GM21381 (cell line): ENCODE measurements around the gene APOA5.
A peak's percentile ranks its signal among the peaks of the same experiment; 100 is the strongest.
"Not testable (repeated sequence)": the region's sequence is repeated elsewhere in the genome, so short reads cannot be mapped to it uniquely, and the experiment has no call there.

Source experiments
- ATAC-seq: cut with Tn5 transposase; IDR thresholded peaks from one replicate; pipeline ENCODE4 v1.9.1; 2021; ENCODE audit warnings: mild to moderate bottlenecking, moderate library complexity; ENCODE audit not compliant: unreplicated experiment

Gene APOA5, protein sequence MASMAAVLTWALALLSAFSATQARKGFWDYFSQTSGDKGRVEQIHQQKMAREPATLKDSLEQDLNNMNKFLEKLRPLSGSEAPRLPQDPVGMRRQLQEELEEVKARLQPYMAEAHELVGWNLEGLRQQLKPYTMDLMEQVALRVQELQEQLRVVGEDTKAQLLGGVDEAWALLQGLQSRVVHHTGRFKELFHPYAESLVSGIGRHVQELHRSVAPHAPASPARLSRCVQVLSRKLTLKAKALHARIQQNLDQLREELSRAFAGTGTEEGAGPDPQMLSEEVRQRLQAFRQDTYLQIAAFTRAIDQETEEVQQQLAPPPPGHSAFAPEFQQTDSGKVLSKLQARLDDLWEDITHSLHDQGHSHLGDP

DNA sequence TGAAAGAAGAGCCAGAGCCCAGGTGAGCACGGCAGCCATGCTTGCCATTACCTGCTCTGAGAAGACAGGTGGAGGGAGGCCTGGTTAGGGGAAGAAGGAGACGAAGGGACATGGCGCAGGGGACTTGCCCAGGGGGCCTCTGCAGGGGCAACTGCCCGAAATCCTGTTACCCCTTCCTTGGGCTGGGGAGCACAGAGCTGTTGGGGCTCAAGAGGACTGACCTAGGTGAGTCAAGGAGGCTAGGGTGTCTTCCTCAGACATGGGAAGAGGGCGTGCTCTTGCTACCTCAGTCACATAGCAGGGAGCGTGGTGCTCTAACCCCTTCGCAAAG is at the start of gene APOA5:
TSS of gene APOA5 (minus strand) at position 67 of the 331 bp plus-strand sequence. CDS start at position 48, 19 bp downstream.
- no peak for ATAC-seq

DNA sequence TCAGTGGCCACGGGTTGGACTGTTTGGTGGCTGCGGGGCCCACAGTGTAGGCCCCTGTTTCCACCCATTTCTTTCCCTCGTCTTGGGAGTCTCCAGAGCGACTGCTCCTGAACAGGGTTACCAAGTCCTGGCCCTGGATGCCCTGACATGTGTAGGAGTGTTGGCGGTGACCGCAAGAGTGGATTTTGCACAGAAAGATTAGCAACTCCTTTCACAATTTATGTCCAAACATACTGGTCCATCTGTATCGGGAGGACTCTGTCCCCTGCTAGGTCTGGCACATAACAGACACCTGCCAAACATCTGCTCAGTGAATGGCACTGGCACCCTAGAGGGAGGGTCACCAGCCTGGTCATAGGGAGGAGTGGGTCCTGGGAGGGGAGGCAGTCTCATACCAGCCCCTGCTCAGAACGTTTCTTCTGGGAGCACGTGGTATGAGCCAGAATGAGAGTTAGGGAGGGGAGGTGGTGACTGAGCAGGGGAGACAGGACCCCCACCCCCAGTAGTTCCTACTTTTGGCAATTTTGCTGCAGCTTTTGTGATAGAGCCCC is 49.1 kb upstream of the APOA5 start:
- ATAC-seq: no peak

DNA sequence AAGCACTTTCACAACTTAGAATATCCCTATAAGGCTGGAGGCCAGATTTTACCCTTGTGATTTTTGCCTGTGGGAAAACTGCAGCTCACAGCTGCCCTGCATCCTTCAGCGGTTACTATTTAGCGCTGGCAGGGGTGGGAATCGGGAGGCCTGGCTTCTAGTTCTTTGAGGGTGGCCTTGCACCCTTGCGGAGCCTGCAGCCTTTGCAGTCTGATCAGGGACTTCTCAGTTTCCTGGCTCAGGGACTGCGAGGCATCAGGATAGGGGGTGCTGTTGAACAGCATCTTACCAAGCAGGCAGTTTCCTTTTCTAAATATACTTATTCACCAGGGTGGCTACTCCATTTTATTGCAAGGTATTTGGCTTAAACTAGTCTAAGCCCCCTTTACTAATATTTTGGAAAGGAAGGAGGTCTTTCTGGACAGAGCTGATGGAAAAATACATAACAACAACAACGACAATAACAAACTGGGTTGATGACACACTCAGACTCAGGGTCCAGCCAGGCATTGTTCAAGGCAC is 48.6 kb upstream of the APOA5 start:
- ATAC-seq: no peak

DNA sequence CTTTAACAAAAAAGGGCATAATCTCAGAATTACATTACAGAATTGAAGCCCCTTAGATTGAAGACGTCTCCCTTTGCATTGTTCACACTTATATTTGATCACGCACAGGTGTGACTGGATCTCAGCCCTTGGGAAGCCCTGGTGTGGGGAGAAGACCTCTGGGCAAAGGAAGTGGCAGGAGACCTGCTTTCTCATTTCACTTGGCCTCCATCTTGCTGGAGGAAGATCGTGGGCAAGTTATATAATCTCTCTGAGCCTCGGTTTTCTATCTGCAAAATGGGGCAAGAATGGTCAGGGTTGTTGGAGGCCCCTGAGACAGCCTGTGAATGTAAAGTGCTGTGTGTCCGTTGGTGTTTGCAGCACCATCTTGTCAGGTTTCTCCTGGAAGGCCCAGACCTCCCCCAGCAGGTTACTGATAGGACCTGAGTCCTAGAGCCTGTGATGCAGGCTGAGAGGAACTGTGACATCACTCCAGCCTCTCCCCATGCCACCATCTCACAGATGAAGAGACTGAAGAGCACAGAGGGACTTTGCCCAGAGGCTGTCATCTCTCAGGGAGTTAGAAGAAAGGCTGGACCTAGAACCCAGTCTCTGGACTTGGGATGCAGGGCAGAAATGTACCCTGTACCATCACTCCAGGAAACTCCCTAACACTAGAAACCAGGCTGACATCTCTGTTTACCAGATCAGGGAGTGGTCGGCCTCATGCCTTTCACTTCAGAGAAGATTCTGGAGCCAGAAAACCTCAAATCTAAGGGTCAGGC is 46.8 kb upstream of the APOA5 start:
- no peak for ATAC-seq

DNA sequence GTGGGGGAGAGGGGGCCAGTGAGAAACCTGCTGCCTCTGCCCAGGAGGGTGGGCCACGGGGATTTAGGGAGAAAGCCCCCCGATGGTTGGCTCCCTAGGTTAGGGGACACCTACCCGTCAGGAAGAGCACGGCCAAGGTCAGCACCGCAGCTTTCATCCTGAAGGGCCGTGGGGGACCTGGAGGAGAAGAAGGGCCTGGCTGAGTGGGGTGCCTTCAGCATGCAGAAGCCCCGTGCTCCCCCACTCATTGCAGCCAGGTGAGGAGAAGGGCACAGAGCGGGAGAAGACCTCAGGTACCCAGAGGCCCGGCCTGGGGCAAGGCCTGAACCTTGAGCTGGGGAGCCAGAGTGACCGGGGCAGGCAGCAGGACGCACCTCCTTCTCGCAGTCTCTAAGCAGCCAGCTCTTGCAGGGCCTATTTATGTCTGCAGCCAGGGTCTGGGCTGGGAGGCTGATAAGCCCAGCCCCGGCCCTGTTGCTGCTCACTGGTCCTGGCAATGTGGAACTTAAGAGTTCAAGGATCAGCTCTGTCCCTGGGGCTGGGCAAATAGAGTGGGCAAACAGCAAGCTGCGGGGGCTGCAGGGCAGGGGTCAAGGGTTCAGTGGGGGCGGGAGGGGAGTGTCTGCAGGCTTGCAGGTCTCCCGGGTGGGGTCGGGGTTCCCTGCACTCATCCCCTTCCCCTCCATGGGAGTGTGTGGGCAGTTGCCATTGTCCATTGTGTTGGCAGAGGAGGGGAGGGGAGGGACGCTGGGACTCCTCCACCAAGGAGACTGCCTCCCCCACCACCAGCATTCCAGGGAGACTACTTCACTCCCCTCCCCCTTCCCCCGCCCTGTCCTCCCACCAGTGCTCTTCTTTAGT is 45.8 kb upstream of the APOA5 start, which contains the start of gene APOA1:
TSS of gene APOA1 (minus strand) at position 392 of the 861 bp plus-strand sequence. CDS start at position 157, 235 bp downstream.
- ATAC-seq: no peak

DNA sequence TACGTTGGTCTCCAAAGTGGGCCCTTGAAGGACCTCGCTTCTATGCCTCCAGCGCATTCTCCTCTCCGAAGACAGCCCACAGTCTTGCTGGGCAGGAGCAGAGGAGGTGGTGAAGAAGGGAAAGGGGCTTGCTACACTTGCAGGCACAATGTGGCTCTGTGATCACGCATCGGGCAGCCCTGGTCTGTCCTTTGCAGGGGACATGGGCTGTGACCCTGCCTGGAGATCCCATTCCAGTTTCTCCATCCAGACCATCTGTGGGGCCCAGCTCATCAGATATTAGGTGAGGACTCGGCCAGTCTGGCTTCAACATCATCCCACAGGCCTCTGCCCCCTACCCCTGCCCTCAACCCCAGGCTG is 44.9 kb upstream of the APOA5 start:
- no peak for ATAC-seq

DNA sequence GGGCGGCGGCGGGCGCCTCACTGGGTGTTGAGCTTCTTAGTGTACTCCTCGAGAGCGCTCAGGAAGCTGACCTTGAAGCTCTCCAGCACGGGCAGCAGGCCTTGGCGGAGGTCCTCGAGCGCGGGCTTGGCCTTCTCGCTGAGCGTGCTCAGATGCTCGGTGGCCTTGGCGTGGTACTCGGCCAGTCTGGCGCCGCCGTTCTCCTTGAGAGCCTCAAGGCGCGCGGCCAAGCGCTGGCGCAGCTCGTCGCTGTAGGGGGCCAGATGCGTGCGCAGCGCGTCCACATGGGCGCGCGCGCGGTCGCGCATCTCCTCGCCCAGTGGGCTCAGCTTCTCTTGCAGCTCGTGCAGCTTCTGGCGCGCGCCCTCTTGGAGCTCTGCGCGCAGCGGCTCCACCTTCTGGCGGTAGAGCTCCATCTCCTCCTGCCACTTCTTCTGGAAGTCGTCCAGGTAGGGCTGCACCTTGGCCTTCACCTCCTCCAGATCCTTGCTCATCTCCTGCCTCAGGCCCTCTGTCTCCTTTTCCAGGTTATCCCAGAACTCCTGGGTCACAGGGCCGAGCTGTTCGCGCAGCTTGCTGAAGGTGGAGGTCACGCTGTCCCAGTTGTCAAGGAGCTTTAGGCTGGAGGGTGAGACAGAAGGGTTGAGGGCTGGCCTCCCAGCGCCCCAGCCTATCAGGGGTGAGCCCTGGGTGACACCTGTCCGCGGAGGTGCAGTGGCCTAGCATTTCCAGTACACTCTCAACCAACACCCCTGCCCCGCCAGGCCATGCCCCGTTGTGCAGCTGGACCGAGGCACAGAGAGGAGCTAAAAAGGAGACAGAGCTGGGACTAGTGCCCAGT is 44.3 kb upstream of the APOA5 start:
- ATAC-seq: peak; percentile 84

DNA sequence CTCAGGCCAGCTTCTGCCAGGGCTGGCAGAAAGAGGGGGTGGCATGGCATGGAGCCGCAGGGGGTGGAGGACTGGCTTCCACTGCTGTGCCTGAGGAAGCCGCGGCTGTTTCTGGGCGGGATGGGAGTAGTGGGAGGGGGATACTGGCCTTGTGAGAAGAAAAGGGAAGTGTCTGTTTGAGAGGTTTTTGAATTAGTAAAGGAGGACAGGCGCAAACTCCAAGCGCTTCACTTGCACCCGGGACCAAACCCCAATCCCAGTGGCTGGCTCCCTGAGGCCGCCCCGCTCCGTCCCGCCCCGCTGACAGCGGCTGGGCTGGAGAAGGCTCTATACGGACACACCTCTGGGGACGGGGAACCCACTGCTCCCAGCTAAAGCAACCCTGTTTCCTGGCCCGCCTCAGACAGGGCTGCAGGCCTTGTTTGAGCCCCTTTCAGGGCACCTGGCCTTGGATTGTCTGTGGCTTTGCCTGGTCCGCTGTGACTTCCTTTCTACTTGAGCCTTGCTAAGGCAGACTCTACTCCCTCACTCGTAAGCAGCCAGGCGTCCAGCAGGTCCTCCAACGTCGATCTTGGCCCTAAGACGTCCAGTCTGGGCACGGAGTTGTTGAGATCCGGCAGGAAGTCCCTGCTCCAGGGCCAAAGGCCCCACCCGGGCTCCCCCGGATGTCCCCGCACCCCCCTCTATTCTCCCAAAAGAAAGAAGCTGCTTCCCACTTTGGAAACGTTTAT is 43.5 kb upstream of the APOA5 start:
- ATAC-seq: peak; percentile 18

DNA sequence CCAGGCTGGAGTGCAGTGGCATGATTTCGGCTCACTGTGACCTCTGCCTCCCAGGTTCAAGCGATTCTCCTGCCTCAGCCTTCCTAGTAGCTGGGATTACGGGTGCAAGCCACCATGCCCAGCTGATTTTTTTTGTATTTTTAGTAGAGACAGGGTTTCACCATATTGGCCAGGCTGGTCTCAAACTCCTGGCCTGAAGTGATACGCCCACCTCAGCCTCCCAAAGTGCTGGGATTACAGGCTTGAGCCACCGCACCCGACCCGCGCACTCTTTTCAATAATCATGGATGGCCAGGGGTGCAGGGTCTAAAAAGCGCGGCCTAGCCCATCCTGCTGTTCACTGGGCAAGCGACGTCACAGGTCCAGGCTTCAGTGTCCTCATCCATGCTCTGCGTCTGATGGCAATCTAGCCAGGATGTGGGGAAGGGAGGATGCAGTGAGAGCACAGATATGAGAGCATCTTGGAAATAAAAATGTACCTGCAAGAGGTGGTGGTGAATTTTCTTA is 42.9 kb upstream of the APOA5 start:
- ATAC-seq: not testable (repeated sequence)

DNA sequence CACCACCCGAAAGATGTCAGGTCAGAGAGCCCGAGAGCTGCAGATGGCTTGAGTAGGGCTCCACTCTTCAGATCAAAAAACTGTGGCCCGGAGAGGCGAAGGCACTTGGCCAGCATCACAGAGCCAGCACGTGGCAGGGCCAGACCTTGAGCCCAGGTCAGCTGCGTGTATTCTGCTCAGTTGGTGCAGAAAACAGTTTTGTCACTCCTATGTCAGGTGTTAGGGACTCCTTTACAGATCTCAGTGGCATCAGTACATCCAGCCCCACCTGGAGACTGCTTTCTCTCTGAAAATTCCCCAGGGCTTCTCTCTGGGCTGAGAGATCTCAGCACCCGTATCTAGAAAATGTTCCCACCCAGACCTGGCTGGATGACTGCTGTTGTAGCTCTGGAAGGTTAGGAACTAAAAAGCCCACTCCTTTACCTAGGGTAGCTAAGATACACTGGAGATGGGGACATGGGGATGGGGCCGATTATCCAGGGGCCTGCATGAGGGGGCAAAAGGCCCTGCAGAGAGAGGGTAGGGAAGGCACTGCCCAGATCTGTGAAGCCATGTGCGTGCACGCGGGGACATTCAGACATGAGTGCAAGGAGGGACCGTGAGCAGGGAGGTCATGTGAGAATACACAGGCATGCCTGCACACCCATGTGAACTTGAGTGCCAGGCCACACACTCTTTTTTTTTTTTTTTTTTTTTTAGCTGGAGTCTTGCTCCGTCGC is 42.3 kb upstream of the APOA5 start:
- ATAC-seq: no peak

DNA sequence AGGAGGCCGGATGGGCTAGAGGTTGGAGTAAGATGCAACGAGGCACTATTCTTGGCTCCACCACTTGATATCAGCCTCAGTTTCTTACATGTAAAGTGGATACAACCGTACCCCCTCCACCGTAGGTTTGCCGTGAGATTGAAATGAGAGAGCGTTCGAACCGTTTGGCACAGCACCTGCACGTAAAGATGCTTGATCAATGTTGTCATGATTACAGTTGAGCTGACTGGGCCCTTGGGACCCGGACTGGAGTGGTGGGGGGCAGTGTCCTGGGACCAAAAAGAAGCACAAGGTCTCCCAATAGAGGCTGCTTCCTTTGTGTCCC is 41.8 kb upstream of the APOA5 start:
- ATAC-seq: no peak

DNA sequence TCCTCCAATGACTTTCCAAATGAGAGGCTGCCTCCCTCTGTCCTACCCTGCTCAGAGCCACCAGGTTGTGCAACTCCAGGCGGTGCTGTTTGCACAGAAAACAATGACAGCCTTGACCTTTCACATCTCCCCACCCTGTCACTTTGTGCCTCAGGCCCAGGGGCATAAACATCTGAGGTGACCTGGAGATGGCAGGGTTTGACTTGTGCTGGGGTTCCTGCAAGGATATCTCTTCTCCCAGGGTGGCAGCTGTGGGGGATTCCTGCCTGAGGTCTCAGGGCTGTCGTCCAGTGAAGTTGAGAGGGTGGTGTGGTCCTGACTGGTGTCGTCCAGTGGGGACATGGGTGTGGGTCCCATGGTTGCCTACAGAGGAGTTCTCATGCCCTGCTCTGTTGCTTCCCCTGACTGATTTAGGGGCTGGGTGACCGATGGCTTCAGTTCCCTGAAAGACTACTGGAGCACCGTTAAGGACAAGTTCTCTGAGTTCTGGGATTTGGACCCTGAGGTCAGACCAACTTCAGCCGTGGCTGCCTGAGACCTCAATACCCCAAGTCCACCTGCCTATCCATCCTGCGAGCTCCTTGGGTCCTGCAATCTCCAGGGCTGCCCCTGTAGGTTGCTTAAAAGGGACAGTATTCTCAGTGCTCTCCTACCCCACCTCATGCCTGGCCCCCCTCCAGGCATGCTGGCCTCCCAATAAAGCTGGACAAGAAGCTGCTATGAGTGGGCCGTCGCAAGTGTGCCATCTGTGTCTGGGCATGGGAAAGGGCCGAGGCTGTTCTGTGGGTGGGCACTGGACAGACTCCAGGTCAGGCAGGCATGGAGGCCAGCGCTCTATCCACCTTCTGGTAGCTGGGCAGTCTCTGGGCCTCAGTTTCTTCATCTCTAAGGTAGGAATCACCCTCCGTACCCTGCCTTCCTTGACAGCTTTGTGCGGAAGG is 40.9 kb upstream of the APOA5 start:
- no peak for ATAC-seq

DNA sequence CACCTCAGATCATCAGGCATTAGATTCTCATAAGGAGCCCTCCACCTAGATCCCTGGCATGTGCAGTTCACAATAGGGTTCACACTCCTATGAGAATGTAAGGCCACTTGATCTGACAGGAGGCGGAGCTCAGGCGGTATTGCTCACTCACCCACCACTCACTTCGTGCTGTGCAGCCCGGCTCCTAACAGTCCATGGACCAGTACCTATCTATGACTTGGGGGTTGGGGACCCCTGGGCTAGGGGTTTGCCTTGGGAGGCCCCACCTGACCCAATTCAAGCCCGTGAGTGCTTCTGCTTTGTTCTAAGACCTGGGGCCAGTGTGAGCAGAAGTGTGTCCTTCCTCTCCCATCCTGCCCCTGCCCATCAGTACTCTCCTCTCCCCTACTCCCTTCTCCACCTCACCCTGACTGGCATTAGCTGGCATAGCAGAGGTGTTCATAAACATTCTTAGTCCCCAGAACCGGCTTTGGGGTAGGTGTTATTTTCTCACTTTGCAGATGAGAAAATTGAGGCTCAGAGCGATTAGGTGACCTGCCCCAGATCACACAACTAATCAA is 40.2 kb upstream of the APOA5 start:
- no peak for ATAC-seq

DNA sequence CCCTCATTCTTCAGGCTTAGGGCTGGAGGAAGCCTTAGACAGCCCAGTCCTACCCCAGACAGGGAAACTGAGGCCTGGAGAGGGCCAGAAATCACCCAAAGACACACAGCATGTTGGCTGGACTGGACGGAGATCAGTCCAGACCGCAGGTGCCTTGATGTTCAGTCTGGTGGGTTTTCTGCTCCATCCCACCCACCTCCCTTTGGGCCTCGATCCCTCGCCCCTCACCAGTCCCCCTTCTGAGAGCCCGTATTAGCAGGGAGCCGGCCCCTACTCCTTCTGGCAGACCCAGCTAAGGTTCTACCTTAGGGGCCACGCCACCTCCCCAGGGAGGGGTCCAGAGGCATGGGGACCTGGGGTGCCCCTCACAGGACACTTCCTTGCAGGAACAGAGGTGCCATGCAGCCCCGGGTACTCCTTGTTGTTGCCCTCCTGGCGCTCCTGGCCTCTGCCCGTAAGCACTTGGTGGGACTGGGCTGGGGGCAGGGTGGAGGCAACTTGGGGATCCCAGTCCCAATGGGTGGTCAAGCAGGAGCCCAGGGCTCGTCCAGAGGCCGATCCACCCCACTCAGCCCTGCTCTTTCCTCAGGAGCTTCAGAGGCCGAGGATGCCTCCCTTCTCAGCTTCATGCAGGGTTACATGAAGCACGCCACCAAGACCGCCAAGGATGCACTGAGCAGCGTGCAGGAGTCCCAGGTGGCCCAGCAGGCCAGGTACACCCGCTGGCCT is 38.7 kb upstream of the APOA5 start:
- ATAC-seq: no peak

DNA sequence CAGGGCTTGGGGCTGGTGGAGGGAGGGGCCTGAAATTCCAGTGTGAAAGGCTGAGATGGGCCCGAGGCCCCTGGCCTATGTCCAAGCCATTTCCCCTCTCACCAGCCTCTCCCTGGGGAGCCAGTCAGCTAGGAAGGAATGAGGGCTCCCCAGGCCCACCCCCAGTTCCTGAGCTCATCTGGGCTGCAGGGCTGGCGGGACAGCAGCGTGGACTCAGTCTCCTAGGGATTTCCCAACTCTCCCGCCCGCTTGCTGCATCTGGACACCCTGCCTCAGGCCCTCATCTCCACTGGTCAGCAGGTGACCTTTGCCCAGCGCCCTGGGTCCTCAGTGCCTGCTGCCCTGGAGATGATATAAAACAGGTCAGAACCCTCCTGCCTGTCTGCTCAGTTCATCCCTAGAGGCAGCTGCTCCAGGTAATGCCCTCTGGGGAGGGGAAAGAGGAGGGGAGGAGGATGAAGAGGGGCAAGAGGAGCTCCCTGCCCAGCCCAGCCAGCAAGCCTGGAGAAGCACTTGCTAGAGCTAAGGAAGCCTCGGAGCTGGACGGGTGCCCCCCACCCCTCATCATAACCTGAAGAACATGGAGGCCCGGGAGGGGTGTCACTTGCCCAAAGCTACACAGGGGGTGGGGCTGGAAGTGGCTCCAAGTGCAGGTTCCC is 38.0 kb upstream of the APOA5 start, which contains the start of gene APOC3:
TSS of gene APOC3 (plus strand) at position 383 of the 659 bp plus-strand sequence. CDS start 676 bp downstream, outside the sequence.
- no peak for ATAC-seq
